A549 (cell line): ENCODE results near the gene POLR2B. TPM values are rescaled to one million over a fixed set of nuclear protein-coding genes. Genes with fewer than 3 reads are reported as not detected.

Experiments
- ATAC-seq, 2 experiments: fragments of 200-7000 bp in 1 of 2; fragments of >200 bp in 1 of 2; cut with Nextera tagmentation in 1 of 2; cut with Tn5 transposase in 1 of 2; 3 replicates each; pipeline versions ENCODE4 v1.8.0 to v1.9.1; 2018 to 2020; ENCODE audit warnings: mild to moderate bottlenecking in 1 of 2, moderate library complexity in 1 of 2
- CTCF ChIA-PET: fragments of 300-600 bp; sonication (Branson Sonifier 250); formaldehyde crosslinking; extraction: SDS; loops from one replicate; lab custom pipeline; 2021; ENCODE audit warnings: antibody characterized with exemption, inconsistent platforms; lab: Yijun Ruan, JAX
- POLR2A ChIA-PET: fragments of 350-600 bp; formaldehyde crosslinking; extraction: SDS; loops from one replicate; lab custom pipeline; 2021; ENCODE audit warnings: antibody characterized with exemption, inconsistent platforms; lab: Yijun Ruan, JAX
- DNase-seq, 2 experiments: peaks; one replicate each; pipeline versions ENCODE4 v3.0.0 to v3.0.0-alpha.2; 2011 to 2016; ENCODE audit warnings: low read depth in 1 of 2, low spot score in 1 of 2
- FAIRE-seq: peaks from 2 replicates; lab custom pipeline; 2011; peaks lifted over from hg19 to GRCh38; lab: Jason Lieb, UNC
- H3K27ac ChIP-seq, 2 experiments: fragments of >200 bp; sonication (Bioruptor Twin); formaldehyde crosslinking; 3 replicates each; pipeline ENCODE4 v1.5.1; 2016 to 2017
- H3K4me1 ChIP-seq: fragments of >200 bp; sonication (Bioruptor Twin); formaldehyde crosslinking; 3 replicates; pipeline ENCODE4 v1.6.1; 2016
- H3K4me2 ChIP-seq: fragments of >200 bp; sonication (Bioruptor Twin); formaldehyde crosslinking; 3 replicates; pipeline ENCODE4 v1.6.1; 2016
- H3K4me3 ChIP-seq: fragments of >200 bp; sonication (Bioruptor Twin); formaldehyde crosslinking; 3 replicates; pipeline ENCODE4 v1.5.1; 2016
- H3K9me3 ChIP-seq: fragments of >200 bp; sonication (Bioruptor Twin); formaldehyde crosslinking; 3 replicates; pipeline ENCODE4 v1.6.1; 2016
- BHLHE40 ChIP-seq: IDR thresholded peaks from 2 replicates; pipeline ENCODE4 v1.6.1; 2012; ENCODE audit warnings: low read depth, low read length, inconsistent platforms
- CHD2 ChIP-seq: fragments of 150-350 bp; IDR thresholded peaks from 2 replicates; pipeline ENCODE4 v1.6.1; 2014; ENCODE audit warnings: low read length; ENCODE audit not compliant: partially characterized antibody
- EHF ChIP-seq: fragments of 250-450 bp; sonication (Bioruptor Pico); IDR thresholded peaks from 2 replicates; pipeline ENCODE4 v1.5.0; 2020; ENCODE audit warnings: mild to moderate bottlenecking
- EP300 ChIP-seq, 2 experiments: fragments of >200 bp; sonication (Bioruptor Twin); formaldehyde crosslinking; IDR thresholded peaks; 2 replicates in 1 of 2; 3 replicates in 1 of 2; pipeline ENCODE4 v1.6.1; 2016 to 2017
- ESRRA ChIP-seq: fragments of 150-350 bp; IDR thresholded peaks from 2 replicates; pipeline ENCODE4 v1.6.1; 2014; ENCODE audit warnings: mild to moderate bottlenecking, low read length, borderline replicate concordance
- FOSL2 ChIP-seq, 2 experiments: fragments of 450-650 bp in 1 of 2; fragments of >200 bp in 1 of 2; sonication (Bioruptor Twin) in 1 of 2; formaldehyde crosslinking; IDR thresholded peaks; 2 replicates each; pipeline versions ENCODE4 v1.5.0 to v1.6.1; 2016 to 2020; ENCODE audit warnings: mild to moderate bottlenecking in 1 of 2, moderate library complexity in 1 of 2
- FOXS1 ChIP-seq: fragments of 250-450 bp; sonication (Bioruptor Pico); IDR thresholded peaks from 2 replicates; pipeline ENCODE4 v1.5.0; 2020; ENCODE audit warnings: mild to moderate bottlenecking, moderate library complexity
- HDAC2 ChIP-seq: fragments of 200-600 bp; sonication (generic); IDR thresholded peaks from 2 replicates; pipeline ENCODE4 v1.6.1; 2016
- HOXA7 ChIP-seq: fragments of 250-450 bp; sonication (Bioruptor Pico); IDR thresholded peaks from 2 replicates; pipeline ENCODE4 v1.5.0; 2020; ENCODE audit warnings: mild to moderate bottlenecking, moderate library complexity
- JUNB ChIP-seq: fragments of >200 bp; sonication (Bioruptor Twin); formaldehyde crosslinking; IDR thresholded peaks from 2 replicates; pipeline ENCODE4 v1.6.1; 2016
- KDM1A ChIP-seq: fragments of 200-600 bp; sonication (generic); IDR thresholded peaks from 2 replicates; pipeline ENCODE4 v1.6.1; 2016; ENCODE audit warnings: low read depth, mild to moderate bottlenecking
- KDM5A ChIP-seq: fragments of 200-600 bp; sonication (generic); IDR thresholded peaks from 2 replicates; pipeline ENCODE4 v1.6.1; 2016; ENCODE audit warnings: antibody characterized with exemption, mild to moderate bottlenecking
- NPAS2 ChIP-seq: fragments of 250-450 bp; sonication (Bioruptor Pico); IDR thresholded peaks from 2 replicates; pipeline ENCODE4 v1.8.0; 2022; ENCODE audit warnings: mild to moderate bottlenecking, moderate library complexity, borderline replicate concordance
- POLR2A ChIP-seq: IDR thresholded peaks from 2 replicates; pipeline ENCODE4 v1.6.1; 2012; ENCODE audit warnings: mild to moderate bottlenecking, low read length
- RAD21 ChIP-seq, 2 experiments: fragments of >200 bp in 1 of 2; sonication (Bioruptor Twin) in 1 of 2; formaldehyde crosslinking in 1 of 2; IDR thresholded peaks in 1 of 2; conservative IDR thresholded peaks in 1 of 2; 2 replicates in 1 of 2; 3 replicates in 1 of 2; pipeline ENCODE4 v1.6.1; 2012 to 2018; ENCODE audit warnings: inconsistent platforms in 1 of 2
- SMC3 ChIP-seq: fragments of >200 bp; sonication (Bioruptor Twin); formaldehyde crosslinking; IDR thresholded peaks from 3 replicates; pipeline ENCODE4 v1.6.1; 2018; ENCODE audit warnings: inconsistent platforms
- TFCP2L1 ChIP-seq: fragments of 250-450 bp; sonication (Bioruptor Pico); IDR thresholded peaks from 2 replicates; pipeline ENCODE4 v1.5.0; 2021; ENCODE audit warnings: mild to moderate bottlenecking
- TP53 ChIP-seq: fragments of 250-450 bp; sonication (Bioruptor Pico); IDR thresholded peaks from 2 replicates; pipeline ENCODE4 v1.5.0; 2021; ENCODE audit warnings: mild to moderate bottlenecking, moderate library complexity
- ZSCAN20 ChIP-seq: fragments of 250-450 bp; sonication (Bioruptor Pico); IDR thresholded peaks from 2 replicates; pipeline ENCODE4 v1.8.0; 2022; ENCODE audit warnings: mild to moderate bottlenecking, moderate library complexity
- WGBS: methylation state at CpG from one replicate; pipeline ENCODE4 v1.1.6; 2017; ENCODE audit errors: missing lambda C conversion rate; 5-methylcytosine and 5-hydroxymethylcytosine counted together
- polyA plus RNA-seq, 4 experiments: library from polyadenylated mRNA; depleted of rRNA in 3 of 4; stranded (reverse); fragments of >200 nt; fragmentation: RNase III in 1 of 4; extraction: RNeasy Plus Mini Kit Qiagen cat#74134 plus additional on column Dnase treatment in 1 of 4; gene quantifications; 2 replicates in 3 of 4; 3 replicates in 1 of 4; pipeline ENCODE4 v1.2.3, GENCODE V29; 2011 to 2017
- TF ChIP-seq, protein P1 (sequence below): fragments of >200 bp; sonication (Bioruptor Twin); formaldehyde crosslinking; IDR thresholded peaks from 2 replicates; pipeline ENCODE4 v1.6.1; 2016
- TF ChIP-seq, protein P2 (sequence below): fragments of >200 bp; sonication (Bioruptor Twin); formaldehyde crosslinking; IDR thresholded peaks from 3 replicates; pipeline ENCODE4 v1.5.1; 2016

Gene POLR2B
- polyA plus RNA-seq, 2 of the 4 experiments (the other 2 are of a cell fraction), result 82.2 to 138 TPM

DNA sequence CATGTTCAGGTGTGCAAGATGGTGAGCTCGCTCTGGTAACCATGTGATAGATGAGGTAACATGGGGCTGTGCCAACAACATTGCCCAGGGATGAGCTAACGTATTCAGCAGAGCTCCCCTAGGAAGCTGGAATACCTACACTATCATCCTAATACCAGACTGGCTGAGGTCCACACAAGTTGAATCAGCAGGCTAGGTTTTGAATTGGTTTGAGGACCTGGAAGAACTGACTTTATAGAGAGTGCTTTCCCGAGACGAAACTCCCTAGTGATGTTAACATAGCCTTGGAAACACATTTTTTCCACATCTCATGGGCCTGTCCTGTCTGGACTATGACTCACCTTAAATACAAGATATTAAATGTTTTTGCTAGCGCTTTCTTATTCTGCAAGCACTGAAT is 74.8 kb downstream of the POLR2B start:
- peak in 1 of 2 experiments; percentile 58 for DNase-seq
- no peak for TF ChIP-seq FOSL2 (IDR thresholded peaks at IDR 0.05)
- peak; percentile 53; the same call in 1 of the 2 replicates for TF ChIP-seq FOSL2 (CRISPR knock-in tag; IDR thresholded peaks at IDR 0.05)
- no peak for TF ChIP-seq ESRRA
- TF ChIP-seq, all 56 proteins: peak for 1
- ChIA-PET POLR2A (interaction anchor here (0.7 kb wide), 1 partner anchor 12 kb away, joined by 3 read pairs; no protein-coding TSS in a partner anchor), CTCF (no interaction called here)
- Histone ChIP-seq H3K4me1 (peaks cover 27% of the 10 kb centered on the region), H3K27ac (peak overlapping the region; percentile 29 to 38; a peak in 3 of 6 replicates), H3K4me2 (no peak overlapping the region; the same call in 2 of the 3 replicates), H3K4me3 (no peak overlapping the region), H3K9me3 (no peaks in the 10 kb centered on the region)
- 56% methylated on average over 5 of the region's 5 CpGs for WGBS
- FAIRE-seq, result no peak
- peak; percentile 74 to 80 for ATAC-seq

DNA sequence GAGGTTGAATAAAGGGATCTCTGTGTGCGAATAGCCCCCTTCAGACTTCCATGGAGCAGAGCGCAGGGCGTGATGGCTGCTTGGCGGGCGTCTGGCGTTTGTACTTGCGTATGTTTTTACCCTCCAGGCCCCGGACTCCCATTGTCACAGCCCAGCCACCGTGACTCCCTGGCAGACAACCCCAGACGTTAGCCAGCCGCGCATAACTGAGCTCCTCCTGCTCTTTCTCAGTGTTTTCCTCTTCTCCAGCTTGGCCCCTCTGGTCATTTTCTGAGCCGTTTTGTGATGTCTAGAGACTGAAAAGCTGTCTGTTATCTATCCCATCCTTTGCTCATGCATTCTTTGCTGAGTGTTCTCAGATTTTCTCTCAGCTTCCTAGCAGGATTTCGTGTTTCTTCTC is 77.2 kb downstream of the POLR2B start:
- POLR2A ChIA-PET, result no interaction called here

DNA sequence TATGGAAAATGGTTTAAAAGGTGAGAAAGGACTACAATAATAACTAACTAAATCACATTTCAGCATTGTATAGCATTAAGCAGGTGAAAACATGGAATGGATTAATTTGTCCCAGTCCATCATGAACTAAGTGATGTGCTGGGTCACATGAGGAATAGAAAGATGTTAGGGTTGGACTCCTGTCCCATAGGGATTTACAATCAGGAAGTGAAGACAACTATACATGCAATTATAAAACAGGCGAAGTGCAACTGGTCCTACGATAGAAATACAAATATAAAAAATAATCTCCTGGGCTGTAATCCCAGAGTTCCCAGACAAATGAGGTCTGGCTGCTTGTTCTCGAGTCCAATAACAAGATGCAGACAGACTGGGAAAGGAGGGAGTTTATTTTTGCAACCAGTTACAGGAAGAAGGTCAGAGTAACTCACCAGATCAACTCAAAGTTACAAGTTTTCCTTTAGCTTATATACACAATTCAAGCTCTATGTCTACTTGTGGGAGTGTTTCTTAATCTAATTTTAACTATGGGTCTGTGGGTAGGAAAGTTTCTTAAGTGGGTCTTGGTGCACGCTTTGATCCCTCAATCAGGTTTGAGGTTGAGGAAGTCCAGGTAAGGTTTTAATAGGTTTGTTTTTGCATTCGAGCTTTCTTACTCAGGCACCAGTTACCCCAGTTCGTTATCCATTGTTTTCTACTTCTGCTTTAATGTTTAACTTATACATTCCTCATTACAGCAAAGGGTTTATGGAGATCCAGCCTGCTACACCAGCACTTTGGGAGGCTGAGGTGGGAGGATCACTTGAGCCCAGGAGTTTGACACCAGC is 81.4 kb downstream of the POLR2B start:
- WGBS, result 71% methylated on average over 6 of the region's 6 CpGs
- Histone ChIP-seq H3K4me2 (0 out of 3 replicates have a peak overlapping the region, but pooled peaks have one; percentile 3), H3K4me3 (no peak overlapping the region), H3K9me3 (no peaks in the 10 kb centered on the region), H3K4me1 (peaks cover 47% of the 10 kb centered on the region), H3K27ac (peak overlapping the region in 1 of 2 experiments; percentile 69; a peak in 4 of 6 replicates)
- ATAC-seq (no peak), FAIRE-seq (no peak), DNase-seq (no peak)
- ChIA-PET POLR2A (no interaction called here), CTCF (interaction anchor here (1.9 kb wide), 1 partner anchor 22 kb away, joined by 6 read pairs; no protein-coding TSS in a partner anchor)
- no peak for TF ChIP-seq TP53 (CRISPR knock-in tag)
- TF ChIP-seq POLR2A, result no peak
- no peak for TF ChIP-seq JUNB
- TF ChIP-seq BHLHE40, result no peak
- no peak for TF ChIP-seq EHF (CRISPR knock-in tag)
- no peak for TF ChIP-seq KDM1A
- TF ChIP-seq SMC3, result no peak
- TF ChIP-seq TFCP2L1 (CRISPR knock-in tag), result no peak
- no peak for TF ChIP-seq CHD2

More for the DNA sequence above, 77.2 kb downstream of the POLR2B start:
- H3K4me1 ChIP-seq, result peaks cover 20% of the 10 kb centered on the region
- peak overlapping the region in 1 of 2 experiments; percentile 55; a peak in 2 of 6 replicates for H3K27ac ChIP-seq
- FAIRE-seq, result no peak
- H3K9me3 ChIP-seq, result no peaks in the 10 kb centered on the region
- no peak overlapping the region for H3K4me2 ChIP-seq
- 86% methylated on average over 14 of the region's 14 CpGs for WGBS
- CTCF ChIA-PET, result interaction anchor here (0.8 kb wide), 1 partner anchor 18 kb away, joined by 3 read pairs; no protein-coding TSS in a partner anchor
- TF ChIP-seq RAD21 (conservative IDR thresholded peaks at IDR 0.05 in 1 of 2, IDR thresholded peaks at IDR 0.05 in 1 of 2) (no peak), KDM5A (no peak), KDM1A (no peak), EHF (CRISPR knock-in tag) (no peak), EP300 (IDR thresholded peaks at IDR 0.05) (no peak), HDAC2 (no peak), HOXA7 (CRISPR knock-in tag) (no peak), TFCP2L1 (CRISPR knock-in tag) (no peak), FOXS1 (no peak), ZSCAN20 (no peak), NPAS2 (CRISPR knock-in tag) (no peak), JUNB (no peak)
- TF ChIP-seq, protein P1, sequence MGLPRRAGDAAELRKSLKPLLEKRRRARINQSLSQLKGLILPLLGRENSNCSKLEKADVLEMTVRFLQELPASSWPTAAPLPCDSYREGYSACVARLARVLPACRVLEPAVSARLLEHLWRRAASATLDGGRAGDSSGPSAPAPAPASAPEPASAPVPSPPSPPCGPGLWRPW, result no peak
- TF ChIP-seq, protein P2, sequence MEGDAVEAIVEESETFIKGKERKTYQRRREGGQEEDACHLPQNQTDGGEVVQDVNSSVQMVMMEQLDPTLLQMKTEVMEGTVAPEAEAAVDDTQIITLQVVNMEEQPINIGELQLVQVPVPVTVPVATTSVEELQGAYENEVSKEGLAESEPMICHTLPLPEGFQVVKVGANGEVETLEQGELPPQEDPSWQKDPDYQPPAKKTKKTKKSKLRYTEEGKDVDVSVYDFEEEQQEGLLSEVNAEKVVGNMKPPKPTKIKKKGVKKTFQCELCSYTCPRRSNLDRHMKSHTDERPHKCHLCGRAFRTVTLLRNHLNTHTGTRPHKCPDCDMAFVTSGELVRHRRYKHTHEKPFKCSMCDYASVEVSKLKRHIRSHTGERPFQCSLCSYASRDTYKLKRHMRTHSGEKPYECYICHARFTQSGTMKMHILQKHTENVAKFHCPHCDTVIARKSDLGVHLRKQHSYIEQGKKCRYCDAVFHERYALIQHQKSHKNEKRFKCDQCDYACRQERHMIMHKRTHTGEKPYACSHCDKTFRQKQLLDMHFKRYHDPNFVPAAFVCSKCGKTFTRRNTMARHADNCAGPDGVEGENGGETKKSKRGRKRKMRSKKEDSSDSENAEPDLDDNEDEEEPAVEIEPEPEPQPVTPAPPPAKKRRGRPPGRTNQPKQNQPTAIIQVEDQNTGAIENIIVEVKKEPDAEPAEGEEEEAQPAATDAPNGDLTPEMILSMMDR, result no peak
- TF ChIP-seq, all 56 proteins: peak for 0
- ATAC-seq, result no peak
- H3K4me3 ChIP-seq, result no peak overlapping the region
- no peak for DNase-seq
